GM19351 (cell line): ENCODE data around the gene FOSL2.

Experiments
- ATAC-seq: cut with Tn5 transposase; IDR thresholded peaks from one replicate; pipeline ENCODE4 v1.9.1; 2021; ENCODE audit warnings: mild to moderate bottlenecking, moderate library complexity; ENCODE audit not compliant: unreplicated experiment

FOSL2 gene

DNA sequence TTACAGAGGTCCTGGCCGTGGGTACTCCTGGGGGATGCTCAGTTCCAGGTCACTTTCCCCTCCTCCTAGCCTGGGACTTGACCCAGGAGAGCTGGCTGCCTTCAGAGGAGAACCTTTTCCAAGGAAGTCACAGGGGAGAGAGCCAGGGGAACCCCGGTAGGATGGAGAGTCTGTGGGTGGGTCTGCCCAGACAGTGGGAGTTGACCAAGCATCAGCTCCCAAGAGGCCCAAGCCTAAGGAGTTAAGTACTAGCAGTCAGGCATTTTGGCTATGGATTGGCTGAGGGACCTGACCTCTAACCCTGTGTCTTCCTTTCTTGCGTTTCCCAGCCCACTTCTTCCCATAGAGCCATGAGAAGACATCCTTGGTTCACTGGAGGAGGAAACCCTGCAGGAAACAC, 54.4 kb downstream of the FOSL2 start:
- ATAC-seq: no peak

DNA sequence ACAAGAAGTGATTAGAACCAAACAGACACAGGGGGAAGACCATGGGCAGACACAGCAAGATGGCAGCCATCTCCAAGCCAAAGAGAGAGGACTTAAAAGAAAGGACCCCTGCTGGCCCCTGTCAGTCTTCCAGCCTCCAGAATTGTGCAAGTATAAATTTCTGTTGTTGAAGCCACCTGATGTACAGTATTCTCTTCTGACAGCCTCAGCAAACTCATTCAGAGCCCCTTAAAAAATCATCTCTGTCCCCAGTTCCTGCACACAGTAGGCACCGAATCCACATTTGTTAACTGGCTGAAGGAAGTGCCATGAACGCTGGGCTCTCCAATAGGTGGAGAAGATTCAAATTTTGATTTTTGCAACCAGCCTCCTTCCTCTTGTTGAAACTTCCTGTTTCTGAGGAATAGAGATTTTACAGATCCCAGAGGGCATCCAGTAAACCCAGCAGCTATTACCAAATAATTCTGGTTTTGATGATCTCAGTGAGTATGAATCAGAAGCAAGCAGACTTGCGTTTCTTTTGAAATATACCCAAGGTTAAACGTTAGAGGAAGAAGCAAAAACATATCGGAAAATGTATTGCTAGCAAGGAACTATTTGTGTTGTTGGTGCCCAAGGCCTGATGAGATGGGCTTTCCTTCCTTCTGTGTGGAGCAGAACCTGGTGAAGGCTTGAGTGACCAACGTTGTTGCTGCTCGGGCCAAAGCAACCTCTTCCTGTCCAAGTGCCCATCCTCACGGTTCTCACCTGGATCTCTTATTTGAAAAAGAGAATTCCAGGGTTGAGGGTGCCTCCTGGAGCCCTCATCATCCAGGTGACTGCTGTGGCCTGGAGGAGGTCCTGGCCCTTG, 55.5 kb downstream of the FOSL2 start:
- ATAC-seq: no peak

DNA sequence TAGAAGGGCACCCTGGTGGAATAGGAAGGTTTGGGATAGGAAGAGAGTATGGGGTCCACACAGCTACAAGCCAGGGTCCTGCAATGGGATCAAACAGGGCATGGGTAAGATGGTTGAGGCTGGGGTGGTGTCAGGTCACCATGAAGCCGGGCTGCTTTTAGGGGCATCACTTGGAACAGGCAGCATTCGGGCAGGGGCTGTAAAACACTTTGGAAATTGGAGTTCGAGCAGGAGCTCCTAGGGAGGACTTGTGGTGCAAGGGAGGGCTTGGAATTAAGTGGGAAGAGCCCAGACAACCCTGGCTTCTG, 56.1 kb downstream of the FOSL2 start:
- ATAC-seq: no peak

GRCh38 chr2:28449126-28449487, 56.4 kb downstream of the FOSL2 start:
- no peak for ATAC-seq

DNA sequence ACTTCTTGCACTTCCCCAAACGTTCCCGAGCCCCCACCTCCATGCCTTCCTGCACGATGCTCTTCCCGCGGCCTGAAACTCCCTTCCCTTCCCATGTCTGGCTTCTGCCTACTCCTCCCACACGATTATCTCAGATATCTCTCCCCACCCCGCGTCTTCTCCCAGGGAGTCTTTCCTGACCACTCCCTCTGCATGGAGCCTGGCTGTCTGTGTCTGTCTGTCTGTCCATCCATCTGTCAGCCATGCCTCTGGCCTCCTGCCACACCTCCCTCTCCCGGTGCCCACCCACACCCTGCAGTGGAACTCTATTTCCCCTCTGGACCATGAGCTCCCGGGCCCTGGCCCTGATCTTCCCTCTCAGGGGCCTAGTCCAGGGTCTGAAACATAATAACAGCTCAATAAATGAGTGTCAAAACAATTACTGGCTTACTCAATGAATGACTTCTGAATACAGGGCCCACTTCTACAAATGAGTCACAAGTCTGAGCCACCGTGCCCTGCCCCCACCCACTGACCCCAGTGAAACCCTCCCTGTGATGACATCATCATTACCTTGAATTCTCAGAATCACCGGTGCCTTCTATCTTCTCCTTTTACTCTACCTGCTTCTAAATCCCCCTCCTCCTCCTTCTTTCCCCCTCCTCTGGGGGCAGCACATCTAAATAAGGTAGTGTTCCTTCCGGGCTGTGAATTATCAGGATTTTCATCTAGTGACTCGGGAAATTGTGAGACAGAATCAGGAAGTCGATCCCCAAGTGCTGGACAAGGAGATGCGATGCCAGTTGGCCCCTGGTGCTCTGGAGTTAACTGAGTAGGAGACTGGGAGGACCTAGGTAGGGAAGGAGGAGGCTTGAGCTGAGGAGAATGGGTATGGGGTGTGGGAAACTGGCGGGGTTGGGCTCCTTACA, 57.1 kb downstream of the FOSL2 start:
- no peak for ATAC-seq

GRCh38 chr2:28450901-28451565, 58.4 kb downstream of the FOSL2 start:
- no peak for ATAC-seq

GRCh38 chr2:28451793-28452533, 59.3 kb downstream of the FOSL2 start:
- ATAC-seq: no peak

DNA sequence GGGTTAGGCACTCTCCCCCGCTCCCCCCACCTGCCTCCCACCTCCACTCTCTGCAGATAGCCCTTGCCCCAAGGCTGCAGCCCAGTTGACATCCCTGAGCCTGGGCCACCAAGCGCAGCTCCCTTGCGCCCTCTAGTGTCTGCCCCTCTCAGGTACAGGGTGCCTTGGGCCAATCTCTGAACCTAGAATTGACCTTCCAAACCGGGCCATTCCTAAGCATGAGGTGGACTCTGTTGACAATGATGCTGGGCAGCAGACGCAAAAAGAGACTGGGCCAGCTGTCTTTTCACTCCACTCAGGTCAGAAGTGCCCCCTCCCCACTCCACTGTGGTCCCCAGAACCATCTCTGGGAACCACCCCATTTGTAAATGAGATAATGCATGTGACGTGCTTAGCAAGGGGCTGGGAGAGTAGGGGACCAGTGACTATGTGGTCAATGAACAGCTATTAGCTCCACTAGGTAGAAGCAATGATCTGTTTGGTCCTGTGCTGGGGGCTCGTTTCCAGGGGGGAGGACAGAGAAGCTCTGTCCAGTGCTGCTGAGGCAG, 60.0 kb downstream of the FOSL2 start:
- ATAC-seq: no peak

- ATAC-seq: no peak
Observed at GRCh38 chr2:28453396-28453795, 60.7 kb downstream of the FOSL2 start.

DNA sequence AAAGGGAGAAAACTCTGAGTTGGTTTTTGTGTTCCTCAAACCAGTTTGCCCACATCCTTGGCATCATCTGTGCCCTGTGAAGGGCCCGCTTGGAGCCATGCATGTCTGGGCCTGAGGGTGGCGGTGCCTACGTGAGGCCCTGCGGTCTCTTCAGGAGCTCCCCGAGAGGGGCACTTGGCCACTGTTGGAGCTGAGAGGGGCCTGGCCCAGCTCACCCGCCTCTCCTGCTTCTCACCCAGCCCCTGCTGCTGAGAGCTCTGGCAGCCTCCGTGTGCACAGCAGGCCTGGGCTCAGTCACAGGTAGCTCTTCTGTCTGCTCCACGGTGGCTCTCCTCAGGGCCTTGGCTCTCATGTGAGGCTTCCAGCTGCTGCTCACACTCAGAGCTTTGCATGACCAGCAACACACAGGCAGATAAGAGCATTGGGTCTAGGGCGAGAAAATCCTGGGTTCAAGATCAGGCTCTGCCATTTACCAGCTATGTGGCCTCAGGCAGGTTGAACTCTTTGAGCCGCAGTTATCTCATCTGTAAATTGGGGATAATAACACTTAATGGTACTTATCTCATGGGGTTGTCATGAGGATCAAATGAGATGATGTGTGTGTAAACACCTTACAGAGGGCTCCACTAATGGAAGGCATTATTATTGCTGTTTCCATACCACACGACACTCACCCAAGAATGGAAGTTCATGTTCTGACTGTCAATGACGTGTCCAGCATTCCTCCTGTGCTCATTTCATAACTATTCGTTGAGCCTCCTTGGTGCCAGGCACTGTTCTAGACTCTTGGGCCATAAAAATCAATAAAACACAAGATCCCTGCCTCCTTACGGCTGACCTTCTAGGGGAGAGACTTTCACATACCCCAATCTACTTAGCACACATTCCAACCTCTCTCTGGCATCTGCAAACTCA, 61.6 kb downstream of the FOSL2 start:
- no peak for ATAC-seq

DNA sequence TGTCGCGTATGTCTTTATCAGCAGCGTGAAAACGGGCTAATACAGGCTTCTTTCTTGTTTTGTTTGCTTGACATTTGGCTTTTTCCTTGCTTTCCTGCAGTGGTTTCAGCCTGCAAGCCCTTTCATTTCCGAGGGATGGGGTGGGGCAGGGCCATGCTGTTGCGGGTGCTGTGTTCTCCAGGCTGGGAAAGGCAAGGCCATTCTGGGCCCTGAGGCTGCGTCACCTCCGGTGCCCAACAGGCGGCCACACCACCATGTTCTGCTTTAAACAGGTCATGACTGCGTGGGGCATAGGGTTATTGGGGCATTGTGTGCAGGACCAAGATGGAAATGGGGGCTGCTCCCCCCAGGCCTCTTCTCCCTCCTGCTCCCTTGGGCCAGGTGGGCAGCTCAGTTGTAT, 64.6 kb downstream of the FOSL2 start:
- no peak for ATAC-seq

- no peak for ATAC-seq
Observed at GRCh38 chr2:28461056-28461455, 68.4 kb downstream of the FOSL2 start.

DNA sequence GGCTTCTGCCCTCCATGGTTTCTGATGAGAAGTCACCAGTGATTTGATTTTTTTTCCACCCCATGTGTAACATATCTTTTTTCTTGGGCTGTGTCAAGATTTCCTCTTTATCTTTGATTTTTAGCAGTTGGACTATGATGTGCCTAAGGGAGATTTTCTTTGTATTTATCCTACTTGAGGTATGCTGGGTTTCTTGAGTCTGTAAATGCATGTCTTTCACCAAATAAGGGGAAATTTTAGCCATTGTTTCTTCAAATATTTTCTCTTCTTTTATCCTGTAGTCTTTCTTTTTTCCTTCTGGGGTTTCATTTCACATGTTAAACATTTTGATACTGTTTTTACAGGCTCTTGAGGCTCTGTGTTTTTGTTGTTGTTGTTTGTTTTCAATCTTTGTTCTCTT, 69.5 kb downstream of the FOSL2 start:
- no peak for ATAC-seq

DNA sequence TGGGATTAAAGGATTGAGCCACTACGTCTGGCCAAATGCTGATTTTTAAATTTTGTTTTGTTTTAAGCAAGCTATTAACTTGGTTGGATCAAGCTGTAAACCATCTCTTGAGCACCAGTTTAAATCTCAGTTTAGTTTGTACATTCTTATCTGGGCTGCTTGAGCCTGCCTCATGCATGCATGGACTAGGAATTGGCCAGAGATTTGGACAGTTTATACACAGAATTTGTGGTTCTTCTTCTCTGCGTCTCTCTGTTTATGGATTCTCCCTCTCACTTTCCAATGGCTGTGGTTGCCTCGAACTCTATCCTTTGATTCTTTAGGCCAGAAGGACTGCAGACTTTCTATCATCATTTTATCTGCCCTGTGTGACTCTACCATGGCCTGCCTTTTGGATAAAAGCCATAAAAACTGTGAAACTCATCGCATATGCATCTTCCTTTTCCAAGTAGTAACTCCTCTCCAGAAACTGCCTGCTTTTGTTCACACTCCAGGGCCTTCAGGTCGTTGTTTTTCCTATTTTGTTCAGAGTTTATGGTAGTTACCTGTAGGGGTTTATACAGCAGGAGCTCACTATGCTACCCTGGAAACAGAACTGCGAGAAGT, 70.7 kb downstream of the FOSL2 start:
- no peak for ATAC-seq

- ATAC-seq: no peak
Observed at GRCh38 chr2:28463893-28464292, 71.2 kb downstream of the FOSL2 start.

GRCh38 chr2:28465148-28465885, 72.7 kb downstream of the FOSL2 start:
- ATAC-seq: no peak
